H1 (cell line): Measurements from ENCODE around the gene NXPH4. TPM values are rescaled to one million over a fixed set of nuclear protein-coding genes. Genes with fewer than 3 reads are reported as not detected.
A peak's percentile ranks its signal among the peaks of the same experiment; 100 is the strongest.

Source experiments
- CREB1 ChIP-seq: IDR thresholded peaks from 2 replicates; pipeline ENCODE4 v1.6.1; 2012; ENCODE audit warnings: inconsistent platforms
- EP300 ChIP-seq, 2 experiments: IDR thresholded peaks; 1 replicate in 1 of 2; 2 replicates in 1 of 2; pipeline ENCODE4 v1.6.1; 2011 to 2012; ENCODE audit warnings: low read depth in 2 of 2, low read length in 2 of 2, mild to moderate bottlenecking in 2 of 2, borderline replicate concordance in 1 of 2, inconsistent platforms in 1 of 2, moderate library complexity in 1 of 2
- HDAC6 ChIP-seq: IDR thresholded peaks from one replicate; pipeline ENCODE4 v1.7.1; 2012; ENCODE audit warnings: low read depth, mild to moderate bottlenecking, inconsistent platforms, low read length, moderate library complexity
- NRF1 ChIP-seq: IDR thresholded peaks from 2 replicates; pipeline ENCODE4 v1.6.1; 2011; ENCODE audit warnings: mild to moderate bottlenecking, low read depth, low read length, improper control_type of control experiment
- PHF8 ChIP-seq: fragments of 200-600 bp; sonication (generic); conservative IDR thresholded peaks from 2 replicates; pipeline ENCODE4 v1.7.1; 2012; ENCODE audit warnings: low read depth, mild to moderate bottlenecking, inconsistent platforms, low read length, moderate library complexity
- POLR2AphosphoS5 ChIP-seq: IDR thresholded peaks from 2 replicates; pipeline ENCODE4 v1.6.1; 2011; ENCODE audit warnings: low read depth, low read length
- RFX5 ChIP-seq: IDR thresholded peaks from 2 replicates; pipeline ENCODE4 v1.6.1; 2011; ENCODE audit warnings: low read depth, low read length, improper control_type of control experiment, borderline replicate concordance
- TCF12 ChIP-seq: IDR thresholded peaks from 2 replicates; pipeline ENCODE4 v1.6.1; 2011; ENCODE audit warnings: low read depth, mild to moderate bottlenecking, low read length
- polyA plus RNA-seq, 7 experiments: library from polyadenylated mRNA; depleted of rRNA in 3 of 7; stranded (reverse) in 5 of 7; unstranded in 2 of 7; fragments of >200 nt in 5 of 7; fragments of 200-250 nt in 2 of 7; gene quantifications; 1 replicate in 5 of 7; 2 replicates in 1 of 7; 4 replicates in 1 of 7; pipeline versions ENCODE4 v1.2.1 to v1.2.3, GENCODE V29; 2011 to 2013; ENCODE audit warnings: missing spikeins in 2 of 7, mixed read lengths in 2 of 7
- total RNA-seq: library from RNA; stranded (reverse); fragmentation: NEBNext Ultra II Directional; extraction: Animal tissue kit (Norgen Biotek cat#: 25700); gene quantifications from 2 replicates; pipeline ENCODE4 v1.2.1, GENCODE V29; 2021
- TF ChIP-seq, protein P1 (sequence below): IDR thresholded peaks from 2 replicates; pipeline ENCODE4 v1.6.1; 2012; ENCODE audit warnings: inconsistent platforms

The NXPH4 gene
- total and polyA plus RNA-seq, 2 of the 8 experiments (the other 6 are each of a cell fraction or from before 2014, with no cell fraction given): 0.92 to 1.7 TPM

DNA sequence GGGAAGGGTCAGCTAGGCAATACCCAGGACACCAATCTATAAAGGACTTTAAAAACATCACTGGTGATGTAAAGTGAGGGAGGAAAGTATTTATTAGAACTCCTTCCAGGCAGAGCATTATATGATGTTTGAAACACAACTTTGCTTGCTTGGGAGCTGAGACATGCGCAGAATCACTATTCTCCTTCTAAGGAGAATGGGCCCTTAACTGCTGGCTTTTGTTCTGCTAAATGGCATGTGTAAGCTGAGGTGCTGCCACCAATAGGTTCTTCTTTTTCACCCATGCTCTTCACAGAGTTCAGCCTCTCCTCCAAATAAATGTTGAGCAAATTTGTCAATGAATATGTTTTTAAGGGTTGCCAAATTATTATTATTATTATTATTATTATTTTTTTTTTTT lies 30.4 kb downstream of the NXPH4 start (continued):
- TF ChIP-seq NRF1 (peak; percentile 40; the same call in 1 of the 2 replicates), CREB1 (no peak), EP300 (IDR thresholded peaks at IDR 0.05; ENCODE audit: borderline replicate concordance in 1 of 2, low read depth in 2 of 2, low read length in 2 of 2) (no peak), POLR2AphosphoS5 (no peak), RFX5 (no peak), HDAC6 (no peak), TCF12 (no peak), PHF8 (no peak)
- TF ChIP-seq, protein P1, sequence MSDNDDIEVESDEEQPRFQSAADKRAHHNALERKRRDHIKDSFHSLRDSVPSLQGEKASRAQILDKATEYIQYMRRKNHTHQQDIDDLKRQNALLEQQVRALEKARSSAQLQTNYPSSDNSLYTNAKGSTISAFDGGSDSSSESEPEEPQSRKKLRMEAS: no peak
- TF ChIP-seq, all 59 proteins: peak for 3
